Activated CD4-positive, CD25-positive, alpha-beta regulatory T cell treated with anti-CD3 and anti-CD28 coated beads, Interleukin-2, amount 50 U/mL, for 16 hours (primary cell): ENCODE data around the gene CASP9.

Source experiments
- DNase-seq: peaks from one replicate; pipeline ENCODE4 v3.0.0-alpha.2; 2020; ENCODE audit warnings: low read depth, low spot score

The CASP9 gene

DNA sequence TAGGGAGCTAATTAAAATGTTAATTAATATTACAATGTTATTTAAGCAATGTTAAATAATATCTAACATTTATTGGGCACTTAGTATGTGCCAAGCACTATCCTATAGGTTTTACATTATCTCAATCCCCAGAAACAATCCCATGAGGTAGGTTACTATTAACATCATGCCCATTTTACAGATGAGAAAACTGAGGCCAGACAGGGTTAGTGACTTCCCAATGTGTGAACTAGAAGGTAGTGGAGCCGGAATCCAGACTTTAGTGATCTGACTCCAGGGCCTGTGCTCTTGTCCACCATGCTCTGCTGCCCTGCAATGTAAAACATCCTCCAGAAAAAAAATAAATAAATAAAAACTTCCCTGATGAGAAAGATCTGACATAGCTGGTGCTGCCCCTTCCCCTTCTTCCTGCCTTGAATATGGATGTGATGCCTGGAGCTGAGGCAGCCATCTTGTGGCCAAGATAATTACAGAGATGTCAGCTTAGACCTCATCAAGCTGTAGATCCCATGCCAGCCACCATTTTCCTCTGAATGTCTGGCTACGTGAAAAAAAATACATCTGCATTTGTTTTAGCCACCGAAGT is 75.0 kb downstream of the CASP9 start:
- no peak for DNase-seq

DNA sequence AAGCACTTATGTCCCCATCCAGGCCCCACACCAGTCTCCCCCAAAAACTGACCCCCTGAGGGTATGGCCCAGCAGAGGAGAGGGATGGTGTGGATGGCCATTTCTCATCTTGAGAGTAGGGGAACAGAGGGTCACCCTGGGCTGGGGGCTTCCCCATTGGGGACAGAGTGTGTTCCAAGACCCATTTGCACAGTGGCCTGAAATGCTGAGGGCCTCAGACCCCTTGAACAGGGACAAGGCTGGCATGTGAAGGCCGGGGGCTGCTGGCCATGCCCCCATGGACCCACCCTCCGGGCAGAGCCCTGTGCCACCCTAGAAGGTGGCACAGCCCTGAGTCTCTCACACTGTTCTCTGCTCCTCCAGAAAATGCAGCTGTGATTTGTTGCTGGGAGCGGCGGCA is 77.8 kb downstream of the CASP9 start:
- no peak for DNase-seq

DNA sequence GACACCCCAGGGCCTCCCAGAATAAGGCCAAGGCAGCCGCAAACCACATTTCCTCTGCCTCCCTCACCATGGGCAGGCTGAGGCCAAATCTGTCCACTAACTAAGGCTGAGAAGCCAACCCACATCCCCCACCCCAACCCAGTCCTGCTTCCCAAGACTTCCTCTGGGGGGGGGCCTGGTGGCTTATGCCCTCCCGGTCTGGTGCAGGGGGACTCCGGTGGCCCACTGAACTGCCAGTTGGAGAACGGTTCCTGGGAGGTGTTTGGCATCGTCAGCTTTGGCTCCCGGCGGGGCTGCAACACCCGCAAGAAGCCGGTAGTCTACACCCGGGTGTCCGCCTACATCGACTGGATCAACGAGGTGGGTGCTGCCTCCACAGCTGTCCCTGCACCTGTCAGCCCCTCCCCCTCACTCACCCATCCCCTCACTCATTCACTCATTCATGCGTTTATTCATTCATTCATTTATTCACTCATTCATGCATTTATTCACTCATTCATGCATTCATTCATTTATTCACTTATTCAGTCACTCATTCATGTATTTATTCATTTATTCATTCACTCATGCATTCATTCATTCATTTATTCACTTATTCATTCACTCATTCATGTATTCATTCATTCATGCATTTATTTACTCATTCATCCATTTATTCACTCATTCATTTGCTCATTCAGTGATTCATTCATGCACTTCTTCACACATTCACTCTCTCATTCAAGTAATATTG is 78.5 kb downstream of the CASP9 start:
- no peak for DNase-seq

DNA sequence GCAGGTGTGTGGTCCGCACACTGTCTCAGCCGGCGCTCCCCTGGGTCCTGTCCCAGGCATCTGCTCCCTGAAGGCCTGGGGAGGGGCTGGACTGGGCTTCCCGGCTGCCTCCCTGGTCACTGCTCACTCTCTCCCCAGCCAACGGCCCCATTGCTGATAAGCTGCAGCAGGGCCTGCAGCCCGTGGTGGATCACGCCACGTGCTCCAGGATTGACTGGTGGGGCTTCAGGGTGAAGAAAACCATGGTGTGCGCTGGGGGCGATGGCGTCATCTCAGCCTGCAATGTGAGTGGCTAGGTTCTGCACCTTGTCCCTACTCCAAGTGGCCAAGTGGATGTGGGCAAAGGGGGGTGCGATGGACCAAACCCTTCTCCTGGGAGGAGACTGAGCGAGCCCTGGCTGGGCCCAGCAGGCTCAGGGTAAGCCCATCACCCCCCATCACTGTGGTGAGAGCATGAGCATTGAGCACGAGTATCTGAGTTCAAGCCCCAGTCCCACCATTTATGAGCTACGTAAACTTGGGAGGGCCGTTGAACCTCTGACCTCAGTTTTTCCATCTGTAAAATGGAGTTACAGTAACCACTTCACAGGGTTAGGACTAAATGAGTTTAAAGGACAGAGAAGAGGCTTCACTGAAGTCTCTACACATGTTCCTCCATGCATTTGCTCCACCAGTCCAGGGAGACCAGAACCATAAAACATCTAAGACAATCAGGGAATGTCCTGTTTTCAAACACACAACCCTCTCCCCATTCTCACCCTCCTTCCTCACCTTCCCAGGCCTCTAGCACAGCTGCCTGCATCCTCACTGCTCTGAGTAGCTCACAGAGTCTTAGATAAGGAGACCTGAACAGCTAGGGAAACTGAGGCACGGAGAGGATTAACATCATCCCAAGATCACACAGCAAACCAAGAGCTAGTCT is 79.3 kb downstream of the CASP9 start:
- DNase-seq: no peak

DNA sequence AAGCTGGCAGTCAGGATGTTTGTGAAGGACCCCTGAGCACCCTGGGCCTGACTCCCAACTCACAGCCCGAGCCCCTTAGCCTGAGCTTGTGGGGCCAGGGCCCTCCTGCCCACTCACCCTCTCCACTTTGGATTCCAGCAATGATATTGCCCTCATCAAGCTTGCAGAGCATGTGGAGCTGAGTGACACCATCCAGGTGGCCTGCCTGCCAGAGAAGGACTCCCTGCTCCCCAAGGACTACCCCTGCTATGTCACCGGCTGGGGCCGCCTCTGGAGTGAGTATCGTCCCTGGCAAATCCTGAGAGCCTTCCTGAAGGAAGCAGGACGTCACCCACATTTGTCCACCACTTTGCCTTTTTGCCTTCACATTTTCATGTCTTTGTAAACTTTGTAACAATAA is 80.7 kb downstream of the CASP9 start:
- DNase-seq: no peak

DNA sequence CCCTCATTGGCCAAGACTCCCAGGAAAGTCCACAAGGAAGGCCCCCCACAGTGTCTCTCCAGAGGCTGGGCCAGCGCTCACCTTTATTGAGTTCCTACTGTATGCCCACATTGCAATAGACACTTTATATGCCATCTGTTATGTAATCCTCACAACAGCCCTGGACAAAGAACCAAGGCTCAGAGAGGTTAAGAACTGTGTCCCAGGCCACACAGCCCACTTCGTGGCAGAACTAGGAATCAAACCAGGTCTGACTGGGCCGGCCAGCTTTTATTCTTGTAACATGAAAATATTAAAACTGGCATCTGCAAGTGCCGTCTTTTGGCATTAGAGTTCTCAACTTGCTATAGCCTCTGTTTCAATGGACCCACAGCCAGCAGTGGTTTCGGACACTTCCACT is 81.3 kb downstream of the CASP9 start:
- no peak for DNase-seq

DNA sequence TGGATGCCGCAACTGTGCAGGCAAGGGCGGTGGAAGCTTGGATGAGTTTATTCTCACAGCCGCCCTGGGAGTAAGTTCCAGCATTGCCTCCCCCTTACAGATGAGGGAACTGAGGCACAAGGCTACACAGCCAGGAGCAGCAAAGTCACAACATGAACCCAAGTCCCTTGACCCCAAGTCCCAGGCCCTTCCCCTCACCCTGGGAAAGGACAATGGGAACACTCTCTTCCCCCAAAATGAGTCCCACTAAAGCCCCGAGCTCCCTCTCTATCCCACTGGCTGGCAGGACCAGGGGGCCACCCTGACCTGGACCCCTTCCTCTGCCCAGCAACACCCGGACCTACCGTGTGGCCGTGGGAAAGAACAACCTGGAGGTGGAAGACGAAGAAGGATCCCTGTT is 81.9 kb downstream of the CASP9 start:
- DNase-seq: no peak
